GM23338 (cell line): ENCODE results near the gene PTP4A2. TPM values are rescaled to one million over a fixed set of nuclear protein-coding genes. Genes with fewer than 3 reads are reported as not detected.

ENCODE experiments used
- ATAC-seq: fragments of 200-7000 bp; cut with Tn5 transposase; 3 replicates; pipeline ENCODE4 v1.9.1; 2020
- DNase-seq: peaks from one replicate; pipeline ENCODE4 v3.0.0-alpha.2; 2015; ENCODE audit warnings: low spot score
- H2AFZ ChIP-seq: fragments of 200-600 bp; sonication (generic); 2 replicates; pipeline ENCODE4 v1.8.0; 2016; ENCODE audit warnings: antibody characterized with exemption, mild to moderate bottlenecking, moderate library complexity
- H3F3A ChIP-seq: fragments of 200-600 bp; sonication (generic); replicated peaks from 2 replicates; pipeline ENCODE4 v1.8.0; 2017; ENCODE audit warnings: antibody characterized with exemption, mixed run types, low read depth
- H3K27ac ChIP-seq: fragments of 200-600 bp; sonication (generic); 2 replicates; pipeline ENCODE4 v1.6.1; 2016; ENCODE audit warnings: low read depth
- H3K27me3 ChIP-seq: fragments of 200-600 bp; sonication (generic); 2 replicates; pipeline ENCODE4 v1.8.0; 2016; ENCODE audit warnings: mild to moderate bottlenecking, mixed run types, moderate library complexity; ENCODE audit not compliant: insufficient read depth
- H3K36me3 ChIP-seq: fragments of 200-600 bp; sonication (generic); 2 replicates; pipeline ENCODE4 v1.8.0; 2016; ENCODE audit warnings: mild to moderate bottlenecking; ENCODE audit not compliant: insufficient read depth
- H3K4me1 ChIP-seq: fragments of 200-600 bp; sonication (generic); 2 replicates; pipeline ENCODE4 v1.8.0; 2016; ENCODE audit warnings: mild to moderate bottlenecking, moderate library complexity; ENCODE audit not compliant: insufficient read depth
- H3K4me2 ChIP-seq: fragments of 200-600 bp; sonication (generic); 2 replicates; pipeline ENCODE4 v1.7.1; 2017; ENCODE audit warnings: mixed run types
- H3K4me3 ChIP-seq: fragments of 200-600 bp; sonication (generic); 2 replicates; pipeline ENCODE4 v1.6.1; 2016; ENCODE audit warnings: mixed run types
- H3K79me2 ChIP-seq: fragments of 200-600 bp; sonication (generic); replicated peaks from 2 replicates; pipeline ENCODE4 v1.8.0; 2017; ENCODE audit warnings: mild to moderate bottlenecking; ENCODE audit not compliant: insufficient read depth
- H3K9me2 ChIP-seq: fragments of 200-600 bp; sonication (generic); 2 replicates; pipeline ENCODE4 v1.8.0; 2017; ENCODE audit not compliant: insufficient read depth
- H4K20me1 ChIP-seq: fragments of 200-600 bp; sonication (generic); replicated peaks from 2 replicates; pipeline ENCODE4 v1.8.0; 2017; ENCODE audit warnings: mild to moderate bottlenecking; ENCODE audit not compliant: insufficient read depth
- H3K27ac Mint-ChIP-seq: 2 replicates; pipeline ENCODE4 v1.8.0; 2020; ENCODE audit warnings: inconsistent platforms, mild to moderate bottlenecking, moderate library complexity, mixed read lengths
- H3K27me3 Mint-ChIP-seq: 3 replicates; pipeline ENCODE4 v1.8.0; 2022; ENCODE audit warnings: low read depth, mild to moderate bottlenecking, moderate library complexity, mixed read lengths, inconsistent platforms; ENCODE audit not compliant: insufficient read depth, poor library complexity
- H3K36me3 Mint-ChIP-seq: 3 replicates; pipeline ENCODE4 v1.8.0; 2021; ENCODE audit warnings: low read depth, mild to moderate bottlenecking, inconsistent platforms, moderate library complexity, mixed read lengths
- H3K4me1 Mint-ChIP-seq: 3 replicates; pipeline ENCODE4 v1.8.0; 2020; ENCODE audit warnings: mild to moderate bottlenecking, inconsistent platforms, mixed read lengths
- H3K4me3 Mint-ChIP-seq: 3 replicates; pipeline ENCODE4 v1.8.0; 2021; ENCODE audit warnings: moderate library complexity, mild to moderate bottlenecking, inconsistent platforms, mixed read lengths
- H3K9me3 Mint-ChIP-seq: 3 replicates; pipeline ENCODE4 v1.8.0; 2020; ENCODE audit warnings: moderate library complexity, mild to moderate bottlenecking, inconsistent platforms, mixed read lengths
- CREB1 ChIP-seq: fragments of 250-450 bp; sonication (Bioruptor Pico); IDR thresholded peaks from 2 replicates; pipeline ENCODE4 v1.5.0; 2020; ENCODE audit warnings: low read depth, mild to moderate bottlenecking, moderate library complexity
- EZH2 ChIP-seq: fragments of 200-600 bp; sonication (generic); IDR thresholded peaks from one replicate; pipeline ENCODE4 v1.8.0; 2017; ENCODE audit warnings: antibody characterized with exemption, mild to moderate bottlenecking, low read depth; ENCODE audit not compliant: unreplicated experiment
- EZH2phosphoT487 ChIP-seq: fragments of 200-600 bp; sonication (generic); IDR thresholded peaks from one replicate; pipeline ENCODE4 v1.8.1; 2018; ENCODE audit warnings: antibody characterized with exemption; ENCODE audit not compliant: unreplicated experiment
- JUNB ChIP-seq: IDR thresholded peaks from one replicate; pipeline ENCODE4 v1.6.1; 2016; ENCODE audit warnings: antibody characterized with exemption; ENCODE audit not compliant: unreplicated experiment
- NANOG ChIP-seq: IDR thresholded peaks from 2 replicates; pipeline ENCODE4 v1.6.1; 2016; ENCODE audit warnings: antibody characterized with exemption, borderline replicate concordance
- POLR2AphosphoS5 ChIP-seq: IDR thresholded peaks from 2 replicates; pipeline ENCODE4 v1.6.1; 2016; ENCODE audit warnings: antibody characterized with exemption, low read depth
- STAT1 ChIP-seq: IDR thresholded peaks from one replicate; pipeline ENCODE4 v1.6.1; 2016; ENCODE audit warnings: antibody characterized with exemption; ENCODE audit not compliant: unreplicated experiment
- ZNF114 ChIP-seq: fragments of 250-450 bp; sonication (Bioruptor Pico); IDR thresholded peaks from 2 replicates; pipeline ENCODE4 v1.5.0; 2020; ENCODE audit warnings: mild to moderate bottlenecking, moderate library complexity
- ZNF331 ChIP-seq: fragments of 250-450 bp; sonication (Bioruptor Pico); IDR thresholded peaks from 2 replicates; pipeline ENCODE4 v1.5.0; 2020; ENCODE audit warnings: low read depth, mild to moderate bottlenecking, moderate library complexity
- polyA plus RNA-seq: library from polyadenylated mRNA; unstranded; fragments of >200 nt; fragmentation: Nextera tagmentation; extraction: Ambion mirVana; gene quantifications from 2 replicates; pipeline ENCODE4 v1.2.1, GENCODE V29; 2016
- total RNA-seq: library from RNA; depleted of rRNA; stranded (reverse); fragments of >200 nt; shearing (Covaris generic); gene quantifications from 2 replicates; pipeline ENCODE4 v1.2.3, GENCODE V29; 2014
- TF ChIP-seq, protein P1 (sequence below): IDR thresholded peaks from one replicate; pipeline ENCODE4 v1.6.1; 2018; ENCODE audit warnings: antibody characterized with exemption; ENCODE audit not compliant: unreplicated experiment
- TF ChIP-seq, protein P2 (sequence below), 2 experiments: fragments of 200-600 bp in 1 of 2; sonication (generic) in 1 of 2; conservative IDR thresholded peaks; 2 replicates each; pipeline versions ENCODE4 v1.5.1 to v1.6.1; 2016 to 2017; ENCODE audit warnings: antibody characterized with exemption in 2 of 2, low read depth in 2 of 2, mild to moderate bottlenecking in 2 of 2, moderate library complexity in 1 of 2
- TF ChIP-seq, protein P3 (sequence below): IDR thresholded peaks from 2 replicates; pipeline ENCODE4 v1.6.1; 2016; ENCODE audit warnings: antibody characterized with exemption
- TF ChIP-seq, protein P4 (sequence below): fragments of 250-450 bp; sonication (Bioruptor Pico); IDR thresholded peaks from 2 replicates; pipeline ENCODE4 v1.5.0; 2020; ENCODE audit warnings: mild to moderate bottlenecking, moderate library complexity

The PTP4A2 gene
- total and polyA plus RNA-seq, 2 experiments from 2014 or later, result 153 to 260 TPM

DNA sequence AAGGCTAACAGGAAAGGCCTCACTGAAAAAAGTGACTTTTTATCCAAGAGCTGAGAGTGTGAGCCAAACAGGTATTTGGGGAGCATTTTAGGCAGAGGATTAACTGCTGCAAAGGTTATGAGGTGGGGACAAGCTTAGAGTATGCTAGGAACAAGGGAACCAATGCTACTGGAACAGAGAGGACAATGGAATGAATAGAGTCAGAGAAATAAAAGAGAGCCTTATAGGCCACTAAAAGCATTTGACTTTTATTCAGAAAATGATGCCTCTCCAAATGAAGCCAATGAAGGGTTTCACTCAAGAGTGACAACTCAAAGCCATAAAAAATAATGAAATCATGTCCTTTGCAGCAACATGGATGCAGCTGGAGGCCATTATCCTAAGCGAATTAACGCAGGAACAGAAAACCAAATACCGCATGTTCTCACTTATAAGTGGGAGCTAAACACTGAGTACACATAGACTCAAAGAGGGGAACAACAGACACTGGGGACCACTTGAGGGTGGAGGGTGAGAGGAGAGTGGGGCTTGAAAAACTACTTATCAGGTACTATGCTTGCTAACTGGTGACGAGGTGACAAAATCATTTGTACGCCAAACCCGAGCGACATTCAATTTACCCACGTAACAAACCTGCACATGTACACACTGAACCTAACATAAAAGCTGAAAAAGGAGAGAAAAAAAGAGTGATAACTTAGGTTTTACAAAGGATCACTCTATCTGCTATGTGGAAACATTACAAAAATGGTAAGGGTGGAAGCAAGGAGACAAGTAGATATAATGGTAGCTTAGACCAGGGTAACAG lies 11.1 kb downstream of the PTP4A2 start:
- peaks cover 56% of the 10 kb centered on the region for H4K20me1 ChIP-seq
- Mint-ChIP-seq H3K4me1 (peaks cover 39% of the 10 kb centered on the region), H3K27me3 (no peaks in the 10 kb centered on the region), H3K9me3 (no peaks in the 10 kb centered on the region), H3K36me3 (no peaks in the 10 kb centered on the region), H3K4me3 (no peak overlapping the region), H3K27ac (no peak overlapping the region)
- H3K27ac ChIP-seq, result no peak overlapping the region
- peak; percentile 55 for ATAC-seq
- H3K36me3 ChIP-seq, result no peaks in the 10 kb centered on the region
- H3K27me3 ChIP-seq, result no peaks in the 10 kb centered on the region
- H3K4me2 ChIP-seq, result no peak overlapping the region
- peaks cover 35% of the 10 kb centered on the region for H3K4me1 ChIP-seq
- H3K4me3 ChIP-seq, result no peak overlapping the region
- no peaks in the 10 kb centered on the region for H3K9me2 ChIP-seq
- peaks cover 99% of the 10 kb centered on the region for H3K79me2 ChIP-seq
- no peak overlapping the region for H2AFZ ChIP-seq
- no peaks in the 10 kb centered on the region for H3F3A ChIP-seq
- DNase-seq, result no peak
- no peak for TF ChIP-seq STAT1
- TF ChIP-seq CREB1 (CRISPR knock-in tag), result no peak
- no peak for TF ChIP-seq ZNF114 (CRISPR knock-in tag)
- TF ChIP-seq, protein P1, sequence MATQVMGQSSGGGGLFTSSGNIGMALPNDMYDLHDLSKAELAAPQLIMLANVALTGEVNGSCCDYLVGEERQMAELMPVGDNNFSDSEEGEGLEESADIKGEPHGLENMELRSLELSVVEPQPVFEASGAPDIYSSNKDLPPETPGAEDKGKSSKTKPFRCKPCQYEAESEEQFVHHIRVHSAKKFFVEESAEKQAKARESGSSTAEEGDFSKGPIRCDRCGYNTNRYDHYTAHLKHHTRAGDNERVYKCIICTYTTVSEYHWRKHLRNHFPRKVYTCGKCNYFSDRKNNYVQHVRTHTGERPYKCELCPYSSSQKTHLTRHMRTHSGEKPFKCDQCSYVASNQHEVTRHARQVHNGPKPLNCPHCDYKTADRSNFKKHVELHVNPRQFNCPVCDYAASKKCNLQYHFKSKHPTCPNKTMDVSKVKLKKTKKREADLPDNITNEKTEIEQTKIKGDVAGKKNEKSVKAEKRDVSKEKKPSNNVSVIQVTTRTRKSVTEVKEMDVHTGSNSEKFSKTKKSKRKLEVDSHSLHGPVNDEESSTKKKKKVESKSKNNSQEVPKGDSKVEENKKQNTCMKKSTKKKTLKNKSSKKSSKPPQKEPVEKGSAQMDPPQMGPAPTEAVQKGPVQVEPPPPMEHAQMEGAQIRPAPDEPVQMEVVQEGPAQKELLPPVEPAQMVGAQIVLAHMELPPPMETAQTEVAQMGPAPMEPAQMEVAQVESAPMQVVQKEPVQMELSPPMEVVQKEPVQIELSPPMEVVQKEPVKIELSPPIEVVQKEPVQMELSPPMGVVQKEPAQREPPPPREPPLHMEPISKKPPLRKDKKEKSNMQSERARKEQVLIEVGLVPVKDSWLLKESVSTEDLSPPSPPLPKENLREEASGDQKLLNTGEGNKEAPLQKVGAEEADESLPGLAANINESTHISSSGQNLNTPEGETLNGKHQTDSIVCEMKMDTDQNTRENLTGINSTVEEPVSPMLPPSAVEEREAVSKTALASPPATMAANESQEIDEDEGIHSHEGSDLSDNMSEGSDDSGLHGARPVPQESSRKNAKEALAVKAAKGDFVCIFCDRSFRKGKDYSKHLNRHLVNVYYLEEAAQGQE, result no peak
- no peak for TF ChIP-seq ZNF331 (CRISPR knock-in tag)
- TF ChIP-seq JUNB, result no peak
- TF ChIP-seq POLR2AphosphoS5, result no peak
- TF ChIP-seq, protein P2, sequence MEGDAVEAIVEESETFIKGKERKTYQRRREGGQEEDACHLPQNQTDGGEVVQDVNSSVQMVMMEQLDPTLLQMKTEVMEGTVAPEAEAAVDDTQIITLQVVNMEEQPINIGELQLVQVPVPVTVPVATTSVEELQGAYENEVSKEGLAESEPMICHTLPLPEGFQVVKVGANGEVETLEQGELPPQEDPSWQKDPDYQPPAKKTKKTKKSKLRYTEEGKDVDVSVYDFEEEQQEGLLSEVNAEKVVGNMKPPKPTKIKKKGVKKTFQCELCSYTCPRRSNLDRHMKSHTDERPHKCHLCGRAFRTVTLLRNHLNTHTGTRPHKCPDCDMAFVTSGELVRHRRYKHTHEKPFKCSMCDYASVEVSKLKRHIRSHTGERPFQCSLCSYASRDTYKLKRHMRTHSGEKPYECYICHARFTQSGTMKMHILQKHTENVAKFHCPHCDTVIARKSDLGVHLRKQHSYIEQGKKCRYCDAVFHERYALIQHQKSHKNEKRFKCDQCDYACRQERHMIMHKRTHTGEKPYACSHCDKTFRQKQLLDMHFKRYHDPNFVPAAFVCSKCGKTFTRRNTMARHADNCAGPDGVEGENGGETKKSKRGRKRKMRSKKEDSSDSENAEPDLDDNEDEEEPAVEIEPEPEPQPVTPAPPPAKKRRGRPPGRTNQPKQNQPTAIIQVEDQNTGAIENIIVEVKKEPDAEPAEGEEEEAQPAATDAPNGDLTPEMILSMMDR (conservative IDR thresholded peaks at IDR 0.05; ENCODE audit: low read depth in 2 of 2), result no peak
- TF ChIP-seq, protein P3, sequence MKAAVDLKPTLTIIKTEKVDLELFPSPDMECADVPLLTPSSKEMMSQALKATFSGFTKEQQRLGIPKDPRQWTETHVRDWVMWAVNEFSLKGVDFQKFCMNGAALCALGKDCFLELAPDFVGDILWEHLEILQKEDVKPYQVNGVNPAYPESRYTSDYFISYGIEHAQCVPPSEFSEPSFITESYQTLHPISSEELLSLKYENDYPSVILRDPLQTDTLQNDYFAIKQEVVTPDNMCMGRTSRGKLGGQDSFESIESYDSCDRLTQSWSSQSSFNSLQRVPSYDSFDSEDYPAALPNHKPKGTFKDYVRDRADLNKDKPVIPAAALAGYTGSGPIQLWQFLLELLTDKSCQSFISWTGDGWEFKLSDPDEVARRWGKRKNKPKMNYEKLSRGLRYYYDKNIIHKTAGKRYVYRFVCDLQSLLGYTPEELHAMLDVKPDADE, result no peak
- TF ChIP-seq EZH2phosphoT487, result no peak
- no peak for TF ChIP-seq EZH2
- TF ChIP-seq, protein P4, sequence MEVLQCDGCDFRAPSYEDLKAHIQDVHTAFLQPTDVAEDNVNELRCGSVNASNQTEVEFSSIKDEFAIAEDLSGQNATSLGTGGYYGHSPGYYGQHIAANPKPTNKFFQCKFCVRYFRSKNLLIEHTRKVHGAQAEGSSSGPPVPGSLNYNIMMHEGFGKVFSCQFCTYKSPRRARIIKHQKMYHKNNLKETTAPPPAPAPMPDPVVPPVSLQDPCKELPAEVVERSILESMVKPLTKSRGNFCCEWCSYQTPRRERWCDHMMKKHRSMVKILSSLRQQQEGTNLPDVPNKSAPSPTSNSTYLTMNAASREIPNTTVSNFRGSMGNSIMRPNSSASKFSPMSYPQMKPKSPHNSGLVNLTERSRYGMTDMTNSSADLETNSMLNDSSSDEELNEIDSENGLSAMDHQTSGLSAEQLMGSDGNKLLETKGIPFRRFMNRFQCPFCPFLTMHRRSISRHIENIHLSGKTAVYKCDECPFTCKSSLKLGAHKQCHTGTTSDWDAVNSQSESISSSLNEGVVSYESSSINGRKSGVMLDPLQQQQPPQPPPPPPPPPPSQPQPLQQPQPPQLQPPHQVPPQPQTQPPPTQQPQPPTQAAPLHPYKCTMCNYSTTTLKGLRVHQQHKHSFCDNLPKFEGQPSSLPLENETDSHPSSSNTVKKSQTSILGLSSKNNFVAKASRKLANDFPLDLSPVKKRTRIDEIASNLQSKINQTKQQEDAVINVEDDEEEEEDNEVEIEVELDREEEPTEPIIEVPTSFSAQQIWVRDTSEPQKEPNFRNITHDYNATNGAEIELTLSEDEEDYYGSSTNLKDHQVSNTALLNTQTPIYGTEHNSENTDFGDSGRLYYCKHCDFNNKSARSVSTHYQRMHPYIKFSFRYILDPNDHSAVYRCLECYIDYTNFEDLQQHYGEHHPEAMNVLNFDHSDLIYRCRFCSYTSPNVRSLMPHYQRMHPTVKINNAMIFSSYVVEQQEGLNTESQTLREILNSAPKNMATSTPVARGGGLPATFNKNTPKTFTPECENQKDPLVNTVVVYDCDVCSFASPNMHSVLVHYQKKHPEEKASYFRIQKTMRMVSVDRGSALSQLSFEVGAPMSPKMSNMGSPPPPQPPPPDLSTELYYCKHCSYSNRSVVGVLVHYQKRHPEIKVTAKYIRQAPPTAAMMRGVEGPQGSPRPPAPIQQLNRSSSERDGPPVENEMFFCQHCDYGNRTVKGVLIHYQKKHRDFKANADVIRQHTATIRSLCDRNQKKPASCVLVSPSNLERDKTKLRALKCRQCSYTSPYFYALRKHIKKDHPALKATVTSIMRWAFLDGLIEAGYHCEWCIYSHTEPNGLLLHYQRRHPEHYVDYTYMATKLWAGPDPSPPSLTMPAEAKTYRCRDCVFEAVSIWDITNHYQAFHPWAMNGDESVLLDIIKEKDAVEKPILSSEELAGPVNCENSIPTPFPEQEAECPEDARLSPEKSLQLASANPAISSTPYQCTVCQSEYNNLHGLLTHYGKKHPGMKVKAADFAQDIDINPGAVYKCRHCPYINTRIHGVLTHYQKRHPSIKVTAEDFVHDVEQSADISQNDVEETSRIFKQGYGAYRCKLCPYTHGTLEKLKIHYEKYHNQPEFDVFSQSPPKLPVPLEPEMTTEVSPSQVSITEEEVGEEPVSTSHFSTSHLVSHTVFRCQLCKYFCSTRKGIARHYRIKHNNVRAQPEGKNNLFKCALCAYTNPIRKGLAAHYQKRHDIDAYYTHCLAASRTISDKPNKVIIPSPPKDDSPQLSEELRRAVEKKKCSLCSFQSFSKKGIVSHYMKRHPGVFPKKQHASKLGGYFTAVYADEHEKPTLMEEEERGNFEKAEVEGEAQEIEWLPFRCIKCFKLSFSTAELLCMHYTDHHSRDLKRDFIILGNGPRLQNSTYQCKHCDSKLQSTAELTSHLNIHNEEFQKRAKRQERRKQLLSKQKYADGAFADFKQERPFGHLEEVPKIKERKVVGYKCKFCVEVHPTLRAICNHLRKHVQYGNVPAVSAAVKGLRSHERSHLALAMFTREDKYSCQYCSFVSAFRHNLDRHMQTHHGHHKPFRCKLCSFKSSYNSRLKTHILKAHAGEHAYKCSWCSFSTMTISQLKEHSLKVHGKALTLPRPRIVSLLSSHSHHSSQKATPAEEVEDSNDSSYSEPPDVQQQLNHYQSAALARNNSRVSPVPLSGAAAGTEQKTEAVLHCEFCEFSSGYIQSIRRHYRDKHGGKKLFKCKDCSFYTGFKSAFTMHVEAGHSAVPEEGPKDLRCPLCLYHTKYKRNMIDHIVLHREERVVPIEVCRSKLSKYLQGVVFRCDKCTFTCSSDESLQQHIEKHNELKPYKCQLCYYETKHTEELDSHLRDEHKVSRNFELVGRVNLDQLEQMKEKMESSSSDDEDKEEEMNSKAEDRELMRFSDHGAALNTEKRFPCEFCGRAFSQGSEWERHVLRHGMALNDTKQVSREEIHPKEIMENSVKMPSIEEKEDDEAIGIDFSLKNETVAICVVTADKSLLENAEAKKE (CRISPR knock-in tag), result no peak
- TF ChIP-seq NANOG, result no peak
